ENCODE results near the gene TTI1. TPM values are rescaled to one million over a fixed set of nuclear protein-coding genes. Genes with fewer than 3 reads are reported as not detected.

TTI1 gene
- total and polyA plus RNA-seq, 12 donors, result 8.3 to 14.8 (median 11.2) TPM

DNA sequence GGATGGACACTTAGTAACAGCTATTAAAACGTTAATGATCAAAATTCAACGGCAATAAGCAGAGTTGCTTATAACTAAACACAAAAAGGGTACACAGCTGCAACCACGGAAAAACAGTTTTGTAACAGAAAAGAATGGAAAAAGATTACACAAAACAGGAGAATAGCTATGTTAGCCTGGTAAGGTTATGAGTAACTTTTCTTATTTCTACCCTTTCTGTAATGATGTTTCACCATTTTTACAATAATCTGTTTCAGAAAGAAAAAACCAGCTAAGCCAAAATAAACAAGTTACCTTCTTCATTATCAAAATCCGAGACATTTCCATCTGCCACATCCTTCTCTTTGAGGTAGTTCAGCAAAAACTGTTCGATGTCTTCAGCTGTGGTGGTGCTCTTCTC is 27.4 kb downstream of the TTI1 start:
- intact Hi-C loops (cut with DNase I), result no loop called here
- ATAC-seq (no peak), DNase-seq (no peak)
- Histone ChIP-seq H3K4me1 (peaks cover 0 to 11% (median 0%) of the 10 kb centered on the region in 9 donors), H3K27me3 (no peaks in the 10 kb centered on the region), H3K4me3 (no peak overlapping the region), H3K9me3 (no peaks in the 10 kb centered on the region), H3K36me3 (peaks cover 0 to 90% (median 12%) of the 10 kb centered on the region in 9 donors), H3K27ac (no peak overlapping the region)
- 87 to 90% methylated on average over 5 of the region's 5 CpGs for WGBS, 2 donors
- no peak for TF ChIP-seq CTCF (IDR thresholded peaks at IDR 0.05)

GRCh38 chr20:38004416-38004815 is 28.8 kb downstream of the TTI1 start:
- intact Hi-C loops (cut with DNase I), result no loop called here
- peaks cover 0 to 11% (median 0%) of the 10 kb centered on the region in 9 donors for H3K4me1 ChIP-seq
- no peak for TF ChIP-seq CTCF (IDR thresholded peaks at IDR 0.05)
- H3K27ac ChIP-seq, result no peak overlapping the region
- 95 to 98% methylated on average over 1 of the region's 1 CpG for whole genome bisulfite sequencing, 2 donors
- DNase-seq, result no peak
- H3K36me3 ChIP-seq, result peaks cover 0 to 90% (median 23%) of the 10 kb centered on the region in 9 donors
- no peaks in the 10 kb centered on the region for H3K27me3 ChIP-seq
- no peaks in the 10 kb centered on the region for H3K9me3 ChIP-seq
- ATAC-seq, result no peak
- H3K4me3 ChIP-seq, result no peak overlapping the region

DNA sequence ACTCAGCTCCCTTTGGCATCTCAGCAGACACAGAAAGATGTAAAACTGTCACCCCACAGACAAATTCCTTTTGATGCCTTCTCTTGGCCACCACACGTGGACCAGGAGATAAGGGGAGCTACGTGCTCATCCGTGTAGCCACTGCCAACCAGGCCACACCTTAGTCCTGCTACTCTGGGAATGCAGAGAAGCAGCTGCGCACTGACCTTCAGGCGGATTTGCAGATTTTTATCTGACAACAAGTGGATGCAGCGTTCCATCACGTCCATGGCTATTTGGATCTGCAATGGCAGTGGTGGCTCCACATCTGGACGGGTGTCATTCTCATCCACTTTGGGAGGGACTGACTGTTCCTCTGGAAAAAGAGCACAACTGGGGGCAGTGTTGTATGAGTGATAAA is 30.8 kb downstream of the TTI1 start:
- no peaks in the 10 kb centered on the region for H3K9me3 ChIP-seq
- H3K27ac ChIP-seq, result no peak overlapping the region
- no peaks in the 10 kb centered on the region for H3K27me3 ChIP-seq
- DNase-seq, result no peak
- H3K4me1 ChIP-seq, result peaks cover 0 to 11% (median 0%) of the 10 kb centered on the region in 9 donors
- no peak for TF ChIP-seq CTCF (IDR thresholded peaks at IDR 0.05)
- peaks cover 0 to 97% (median 42%) of the 10 kb centered on the region in 9 donors for H3K36me3 ChIP-seq
- no peak overlapping the region for H3K4me3 ChIP-seq
- WGBS, 2 donors, result 68 to 70% methylated on average over 8 of the region's 8 CpGs
- no peak for ATAC-seq
- intact Hi-C loops (cut with DNase I), result no loop called here

GRCh38 chr20:38001981-38002380 is 31.3 kb downstream of the TTI1 start:
- H3K27me3 ChIP-seq, result no peaks in the 10 kb centered on the region
- intact Hi-C loops (cut with DNase I), result no loop called here
- no peak for DNase-seq
- no peak for TF ChIP-seq CTCF (IDR thresholded peaks at IDR 0.05)
- H3K4me1 ChIP-seq, result peaks cover 0 to 11% (median 0%) of the 10 kb centered on the region in 9 donors
- WGBS, 2 donors, result 94 to 98% methylated on average over 4 of the region's 4 CpGs
- no peaks in the 10 kb centered on the region for H3K9me3 ChIP-seq
- H3K4me3 ChIP-seq, result no peak overlapping the region
- ATAC-seq, result peak in 2 of 8 donors; percentile 13 to 17
- no peak overlapping the region for H3K27ac ChIP-seq
- peaks cover 0 to 97% (median 46%) of the 10 kb centered on the region in 9 donors for H3K36me3 ChIP-seq
